GM21528 (cell line): ENCODE measurements around the gene DPH6.
"Not testable (repeated sequence)": the region's sequence is repeated elsewhere in the genome, so short reads cannot be mapped to it uniquely, and the experiment has no call there.

ENCODE experiments used
- ATAC-seq: cut with Tn5 transposase; IDR thresholded peaks from one replicate; pipeline ENCODE4 v1.9.1; 2021; ENCODE audit warnings: mild to moderate bottlenecking, moderate library complexity; ENCODE audit not compliant: unreplicated experiment, low FRiP score

The DPH6 gene

GRCh38 chr15:35441279-35441678, 104.7 kb downstream of the DPH6 start:
- ATAC-seq, result not testable (repeated sequence)

- no peak for ATAC-seq
These were observed 105.7 kb downstream of the DPH6 start for GRCh38 chr15:35440265-35440664.

GRCh38 chr15:35439291-35439690, 106.7 kb downstream of the DPH6 start:
- no peak for ATAC-seq

- no peak for ATAC-seq
These were observed 108.8 kb downstream of the DPH6 start for GRCh38 chr15:35437157-35437556.

DNA sequence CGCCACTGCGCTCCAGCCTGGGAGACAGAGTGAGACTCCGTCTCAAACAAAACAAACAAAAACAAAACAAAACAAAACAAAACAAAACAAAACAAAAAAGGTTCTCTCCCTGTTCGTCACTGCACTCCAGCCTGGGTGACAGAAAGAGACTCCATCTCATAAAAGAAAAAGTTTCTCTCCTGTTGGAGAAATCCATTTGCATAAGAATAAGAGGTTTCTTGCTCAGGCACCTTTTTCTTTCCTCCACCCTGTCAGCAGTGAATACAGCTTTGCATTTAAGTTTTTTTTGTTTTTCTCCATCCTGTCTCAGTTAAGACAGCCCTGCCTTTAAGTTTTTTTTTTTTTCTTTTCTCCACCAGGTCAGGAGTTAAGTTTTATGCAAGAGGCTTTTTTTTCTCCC, 109.5 kb downstream of the DPH6 start:
- ATAC-seq, result no peak

- no peak for ATAC-seq
These were observed 114.7 kb downstream of the DPH6 start for GRCh38 chr15:35431281-35431680.

DNA sequence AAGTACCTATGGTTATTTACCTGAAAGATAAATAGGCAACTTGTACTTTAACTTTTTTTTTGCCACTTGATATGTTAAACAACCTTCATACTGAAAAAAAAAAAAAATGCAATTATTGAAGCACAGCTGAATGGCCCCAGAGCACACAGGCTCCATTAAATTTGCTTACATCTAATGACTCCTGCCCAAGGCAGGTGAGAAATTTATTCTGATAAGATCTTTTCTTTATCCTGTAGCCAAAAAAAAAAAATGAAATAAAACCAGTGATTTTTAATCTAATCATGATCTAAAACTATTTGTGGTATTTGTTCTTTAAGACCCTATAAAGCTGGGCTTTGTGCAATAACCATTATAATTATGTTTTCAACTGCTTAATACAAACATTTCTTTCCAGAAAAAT, 115.7 kb downstream of the DPH6 start:
- ATAC-seq, result no peak

DNA sequence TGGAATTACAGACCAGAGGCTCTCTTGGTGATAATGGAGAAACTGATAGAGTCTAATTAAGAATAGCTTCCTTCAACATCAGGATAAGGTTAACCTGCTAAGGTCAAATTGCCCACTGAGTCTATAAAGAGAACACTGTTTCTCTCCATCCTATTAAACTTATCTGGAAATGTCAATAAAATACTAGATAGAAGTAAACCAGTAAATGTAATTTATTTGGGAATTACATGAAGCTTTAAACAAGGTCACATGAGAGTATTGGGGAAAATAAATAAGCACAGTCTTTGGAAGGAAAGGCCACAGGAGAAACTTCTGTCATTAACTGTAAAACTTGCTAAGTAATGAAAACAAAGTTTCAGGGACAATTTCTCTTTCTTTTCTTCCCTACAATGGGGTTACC, 118.5 kb downstream of the DPH6 start:
- ATAC-seq, result no peak

DNA sequence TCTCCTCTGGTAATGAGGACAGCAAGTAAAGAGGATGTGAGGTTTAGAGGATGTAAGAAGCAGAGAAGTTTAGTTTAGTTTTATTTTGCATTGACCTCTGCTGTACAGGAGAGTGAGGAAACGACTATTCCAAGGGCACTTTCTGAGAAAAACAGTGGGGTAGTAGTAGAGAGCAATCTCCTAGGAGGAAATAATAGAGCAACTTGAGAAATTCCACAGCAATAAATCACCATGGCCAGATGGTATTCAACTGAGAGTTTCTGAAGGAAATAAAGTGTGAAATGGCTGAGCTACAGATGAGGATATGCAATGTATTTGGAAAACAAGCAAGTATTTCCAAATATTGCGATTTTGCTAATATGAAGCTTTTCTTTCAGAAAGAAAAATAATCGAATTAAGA, 118.9 kb downstream of the DPH6 start:
- no peak for ATAC-seq

GRCh38 chr15:35410775-35411174, 135.2 kb downstream of the DPH6 start:
- ATAC-seq, result no peak

- ATAC-seq, result no peak
These were observed 146.1 kb downstream of the DPH6 start for GRCh38 chr15:35399901-35400300.

DNA sequence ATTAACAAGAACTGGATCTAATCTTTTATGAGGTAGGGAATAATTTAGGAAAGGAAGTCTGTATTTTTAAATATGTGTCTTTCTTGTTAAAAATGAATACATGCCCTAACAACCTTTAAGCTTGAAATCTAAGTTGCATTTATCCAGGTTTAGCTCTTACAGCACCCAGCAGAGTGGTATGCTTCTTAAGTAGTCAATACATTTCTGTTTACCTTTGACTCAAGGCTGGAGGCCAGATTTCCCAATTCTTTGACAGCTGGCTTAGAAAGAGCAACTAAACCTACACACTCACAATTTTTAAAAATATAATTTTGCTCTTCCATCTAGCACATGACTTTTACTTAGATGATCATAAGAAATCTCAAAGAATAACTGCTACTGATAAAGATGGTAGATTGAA, 148.9 kb downstream of the DPH6 start:
- ATAC-seq, result no peak

DNA sequence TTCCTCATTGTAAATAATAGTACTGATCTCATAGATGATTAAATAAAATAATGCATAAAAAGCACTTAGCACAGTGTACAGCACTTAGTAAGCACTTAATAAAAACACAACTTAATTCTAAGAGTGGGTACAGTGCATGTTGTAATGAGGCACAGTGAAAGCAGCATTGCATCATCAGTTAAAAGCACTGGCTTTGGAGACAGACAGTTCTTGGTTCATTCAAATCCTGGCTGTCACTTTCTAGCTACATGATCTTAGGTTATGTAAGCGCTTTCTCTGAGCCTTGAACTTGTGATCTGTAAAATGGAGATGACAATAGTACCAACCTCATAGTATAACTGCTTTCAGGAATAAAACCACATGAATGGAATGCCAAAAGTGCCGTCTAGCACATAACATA, 151.5 kb downstream of the DPH6 start:
- no peak for ATAC-seq

DNA sequence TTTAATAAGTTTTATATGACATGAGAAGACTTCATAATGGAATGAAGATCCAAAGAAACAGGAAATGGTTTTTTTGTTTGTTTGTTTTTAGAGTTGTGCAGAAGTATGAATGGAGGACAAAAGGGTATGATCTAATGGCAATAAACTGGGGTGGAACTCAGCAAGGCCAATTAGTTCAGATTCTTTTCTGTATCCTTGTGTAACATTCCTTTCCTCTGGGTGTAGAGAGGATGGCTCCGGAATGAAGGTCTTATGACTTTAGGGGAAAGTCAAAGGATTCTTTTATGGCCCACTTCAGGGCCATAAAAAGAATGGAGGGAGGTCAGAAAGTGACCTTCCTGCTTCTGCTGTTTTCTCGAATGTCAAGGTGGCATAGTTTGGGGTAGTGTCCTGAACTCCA, 152.6 kb downstream of the DPH6 start:
- ATAC-seq, result no peak

DNA sequence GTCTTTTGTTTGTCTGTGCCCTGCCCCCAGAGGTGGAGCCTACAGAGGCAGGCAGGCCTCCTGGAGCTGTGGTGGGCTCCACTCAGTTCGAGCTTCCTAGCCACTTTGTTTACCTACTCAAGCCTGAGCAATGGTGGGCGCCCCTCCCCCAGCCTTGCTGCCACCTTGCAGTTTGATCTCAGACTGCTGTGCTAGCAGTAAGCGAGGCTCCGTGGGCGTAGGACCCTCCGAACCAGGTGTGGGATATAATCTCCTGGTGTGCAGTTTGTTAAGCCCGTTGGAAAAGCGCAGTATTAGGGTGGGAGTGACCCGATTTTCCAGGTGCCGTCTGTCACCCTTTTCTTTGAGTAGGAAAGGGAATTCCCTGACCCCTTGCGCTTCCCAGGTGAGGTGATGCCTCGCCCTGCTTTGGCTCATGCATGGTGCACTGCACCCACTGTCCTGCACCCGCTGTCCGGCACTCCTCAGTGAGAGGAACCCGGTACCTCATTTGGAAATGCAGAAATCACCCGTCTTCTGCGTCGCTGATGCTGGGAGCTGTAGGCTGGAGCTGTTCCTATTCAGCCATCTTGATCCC, 154.5 kb downstream of the DPH6 start:
- ATAC-seq, result not testable (repeated sequence)

- no peak for ATAC-seq
These were observed 162.5 kb downstream of the DPH6 start for GRCh38 chr15:35383506-35383905.

DNA sequence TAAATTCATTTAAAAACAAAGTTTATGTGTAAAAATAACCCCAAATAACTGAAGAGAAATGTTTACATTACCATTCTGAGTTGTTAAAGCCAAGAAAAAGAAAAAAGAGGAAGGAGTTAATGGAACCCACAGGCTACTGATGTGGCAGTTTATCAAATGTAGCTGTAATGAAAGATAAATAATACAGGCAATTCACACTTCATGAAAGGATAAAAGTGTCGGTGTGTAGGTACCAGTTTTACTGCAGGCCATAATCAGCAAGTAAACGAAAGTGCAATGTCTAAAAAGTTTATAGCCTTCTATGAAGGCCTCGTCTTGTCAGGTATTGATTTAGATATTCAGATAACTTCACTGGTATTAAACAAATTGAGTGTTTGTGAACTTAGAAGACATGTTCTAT, 164.6 kb downstream of the DPH6 start:
- ATAC-seq, result no peak

- ATAC-seq, result no peak
These were observed 166.0 kb downstream of the DPH6 start for GRCh38 chr15:35379972-35380371.

GRCh38 chr15:35378454-35378853, 167.5 kb downstream of the DPH6 start:
- ATAC-seq, result not testable (repeated sequence)

DNA sequence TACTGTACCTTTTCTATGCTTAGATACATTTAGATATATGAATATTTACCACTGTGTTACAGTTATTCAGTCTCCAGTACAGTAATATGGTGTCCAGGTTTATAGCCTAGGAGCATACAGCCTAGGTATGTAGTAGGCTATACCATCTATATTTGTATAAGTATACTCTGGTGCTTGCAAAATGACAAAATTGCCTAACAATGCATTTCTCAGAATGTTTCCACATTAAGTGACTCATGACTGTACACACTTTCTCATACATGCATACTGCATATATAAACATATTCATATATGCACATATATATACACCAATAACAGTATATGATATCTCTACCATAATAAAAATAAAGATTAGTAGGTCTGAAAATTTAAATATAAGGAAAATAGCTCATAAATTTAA, 169.3 kb downstream of the DPH6 start:
- no peak for ATAC-seq

DNA sequence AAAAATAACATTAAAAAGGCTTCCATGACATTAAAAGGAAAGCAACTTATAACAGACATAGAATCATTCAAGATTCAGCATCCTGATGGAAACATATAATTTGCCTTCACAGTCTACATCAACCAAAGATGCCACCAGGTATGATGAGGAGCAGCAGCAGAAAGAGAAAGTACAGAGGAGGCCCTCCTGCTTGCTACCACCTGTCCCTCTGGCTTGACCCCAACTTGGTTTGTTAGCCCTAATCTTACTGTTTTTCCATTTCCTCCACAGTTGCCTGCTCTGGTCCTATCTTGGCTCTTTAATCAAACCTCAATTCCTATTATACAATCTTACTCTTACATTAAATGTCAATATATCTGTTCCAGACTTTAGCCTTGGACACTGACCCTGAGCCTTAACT, 171.3 kb downstream of the DPH6 start:
- no peak for ATAC-seq

- no peak for ATAC-seq
These were observed 183.7 kb downstream of the DPH6 start for GRCh38 chr15:35362195-35362829.

DNA sequence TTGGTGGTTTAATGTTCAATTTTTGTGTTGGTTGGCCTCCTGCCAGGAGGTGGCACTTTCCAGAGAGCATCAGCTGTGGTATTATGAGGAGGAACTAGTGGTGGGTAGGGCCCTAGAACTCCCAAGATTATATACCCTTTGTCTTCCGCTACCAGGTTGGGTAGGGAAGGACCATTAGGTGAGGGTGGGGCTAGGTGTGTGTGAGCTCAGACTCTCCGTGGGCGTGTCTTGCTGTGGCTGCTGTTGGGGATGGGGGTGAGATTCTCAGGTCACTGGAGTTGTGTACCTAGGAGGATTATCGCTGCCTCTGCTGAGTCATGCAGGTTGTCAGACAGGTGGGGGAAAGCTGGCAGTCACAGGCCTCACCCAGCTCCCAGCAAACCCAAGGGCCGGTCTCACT, 187.1 kb downstream of the DPH6 start:
- ATAC-seq, result no peak
